Gastrocnemius medialis (tissue), 4 donors: Measurements from ENCODE around the gene ELP2.

Source experiments
- POLR2A ChIP-seq, 2 donors: fragments of 450-650 bp; IDR thresholded peaks; one replicate each; pipeline ENCODE4 v1.6.1; 2017; ENCODE audit warnings: antibody characterized with exemption in 2 of 2, mild to moderate bottlenecking in 2 of 2, moderate library complexity in 2 of 2
- TF ChIP-seq, protein P1 (sequence below), 5 experiments: fragments of 450-650 bp in 3 of 5; fragments of 200-600 bp in 2 of 5; sonication (generic) in 2 of 5; IDR thresholded peaks in 4 of 5; conservative IDR thresholded peaks in 1 of 5; 1 replicate in 4 of 5; 2 replicates in 1 of 5; pipeline ENCODE4 v1.5.1; 2016 to 2019; ENCODE audit warnings: antibody characterized with exemption in 5 of 5, mild to moderate bottlenecking in 3 of 5, moderate library complexity in 3 of 5

DNA sequence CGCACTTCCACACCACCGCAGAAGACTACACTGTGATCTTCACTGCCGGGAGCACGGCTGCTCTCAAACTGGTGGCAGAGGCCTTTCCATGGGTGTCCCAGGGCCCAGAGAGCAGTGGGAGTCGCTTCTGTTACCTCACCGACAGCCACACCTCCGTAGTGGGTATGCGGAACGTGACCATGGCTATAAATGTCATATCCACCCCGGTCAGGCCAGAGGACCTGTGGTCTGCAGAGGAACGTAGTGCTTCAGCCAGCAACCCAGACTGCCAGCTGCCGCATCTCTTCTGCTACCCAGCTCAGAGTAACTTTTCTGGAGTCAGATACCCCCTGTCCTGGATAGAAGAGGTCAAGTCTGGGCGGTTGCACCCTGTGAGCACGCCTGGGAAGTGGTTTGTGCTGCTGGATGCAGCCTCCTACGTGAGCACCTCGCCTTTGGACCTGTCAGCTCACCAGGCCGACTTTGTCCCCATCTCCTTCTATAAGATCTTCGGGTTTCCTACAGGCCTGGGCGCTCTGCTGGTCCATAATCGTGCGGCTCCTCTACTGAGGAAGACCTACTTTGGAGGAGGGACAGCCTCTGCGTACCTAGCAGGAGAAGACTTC is 70.1 kb downstream of the ELP2 start:
- TF ChIP-seq, protein P1, sequence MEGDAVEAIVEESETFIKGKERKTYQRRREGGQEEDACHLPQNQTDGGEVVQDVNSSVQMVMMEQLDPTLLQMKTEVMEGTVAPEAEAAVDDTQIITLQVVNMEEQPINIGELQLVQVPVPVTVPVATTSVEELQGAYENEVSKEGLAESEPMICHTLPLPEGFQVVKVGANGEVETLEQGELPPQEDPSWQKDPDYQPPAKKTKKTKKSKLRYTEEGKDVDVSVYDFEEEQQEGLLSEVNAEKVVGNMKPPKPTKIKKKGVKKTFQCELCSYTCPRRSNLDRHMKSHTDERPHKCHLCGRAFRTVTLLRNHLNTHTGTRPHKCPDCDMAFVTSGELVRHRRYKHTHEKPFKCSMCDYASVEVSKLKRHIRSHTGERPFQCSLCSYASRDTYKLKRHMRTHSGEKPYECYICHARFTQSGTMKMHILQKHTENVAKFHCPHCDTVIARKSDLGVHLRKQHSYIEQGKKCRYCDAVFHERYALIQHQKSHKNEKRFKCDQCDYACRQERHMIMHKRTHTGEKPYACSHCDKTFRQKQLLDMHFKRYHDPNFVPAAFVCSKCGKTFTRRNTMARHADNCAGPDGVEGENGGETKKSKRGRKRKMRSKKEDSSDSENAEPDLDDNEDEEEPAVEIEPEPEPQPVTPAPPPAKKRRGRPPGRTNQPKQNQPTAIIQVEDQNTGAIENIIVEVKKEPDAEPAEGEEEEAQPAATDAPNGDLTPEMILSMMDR (IDR thresholded peaks at IDR 0.05 in 4 of 5, conservative IDR thresholded peaks at IDR 0.05 in 1 of 5), result no peak
- TF ChIP-seq POLR2A (IDR thresholded peaks at IDR 0.05), result no peak
